T-cell (primary cell): ENCODE results near the gene PSTPIP1. TPM values are rescaled to one million over a fixed set of nuclear protein-coding genes. Genes with fewer than 3 reads are reported as not detected.

Source experiments
- ATAC-seq, 4 experiments: fragments of 200-7000 bp in 3 of 4; fragments of 150-1000 bp in 1 of 4; cut with Tn5 transposase; replicated peaks in 1 of 4; 1 replicate in 3 of 4; 2 replicates in 1 of 4; pipeline ENCODE4 v1.10.0; 2021; ENCODE audit warnings: moderate library complexity in 3 of 4, mild to moderate bottlenecking in 2 of 4, moderate number of reproducible peaks in 1 of 4
- CTCF ChIA-PET, 2 donors: fragments of 300-600 bp; sonication (Branson Sonifier 250); formaldehyde crosslinking; loops; one replicate each; lab custom pipeline; 2022; ENCODE audit warnings: antibody characterized with exemption in 2 of 2; lab: Charles Lee
- POLR2A ChIA-PET, 2 donors: fragments of 300-600 bp; sonication (Branson Sonifier 250); formaldehyde crosslinking; loops; one replicate each; lab custom pipeline; 2022; ENCODE audit warnings: antibody characterized with exemption in 2 of 2; lab: Charles Lee
- DNase-seq, 35 experiments: peaks; one replicate each; pipeline versions ENCODE4 v3.0.0 to v3.0.0-alpha.2; 2013 to 2023
- H3K27ac ChIP-seq: one replicate; pipeline ENCODE4 v1.5.1; 2013; ENCODE audit warnings: low read length
- H3K27me3 ChIP-seq, 2 experiments: replicated peaks in 1 of 2; 1 replicate in 1 of 2; 2 replicates in 1 of 2; pipeline versions ENCODE4 v1.6.1 to v1.7.0; 2013; ENCODE audit warnings: low read length in 1 of 2, mixed read lengths in 1 of 2; ENCODE audit not compliant: control insufficient read depth in 2 of 2, insufficient read depth in 2 of 2; ENCODE audit errors: extremely low read depth in 1 of 2
- H3K36me3 ChIP-seq, 2 donors: 1 replicate in 1 of 2; 2 replicates in 1 of 2; pipeline versions ENCODE4 v1.6.1 to v1.7.0; 2013; ENCODE audit warnings: low read length in 1 of 2; ENCODE audit not compliant: control insufficient read depth in 2 of 2, insufficient read depth in 1 of 2; ENCODE audit errors: extremely low read depth in 1 of 2
- H3K4me1 ChIP-seq, 2 experiments: 1 replicate in 1 of 2; 2 replicates in 1 of 2; pipeline versions ENCODE4 v1.6.1 to v1.7.0; 2013; ENCODE audit warnings: low read length in 2 of 2, mixed read lengths in 1 of 2; ENCODE audit not compliant: insufficient read depth in 2 of 2, control insufficient read depth in 1 of 2; ENCODE audit errors: extremely low read depth in 1 of 2
- H3K4me3 ChIP-seq, 2 donors: 1 replicate in 1 of 2; 2 replicates in 1 of 2; pipeline versions ENCODE4 v1.5.1 to v1.7.0; 2013; ENCODE audit warnings: mild to moderate bottlenecking in 2 of 2, low read length in 1 of 2, moderate library complexity in 1 of 2; ENCODE audit not compliant: control insufficient read depth in 1 of 2; ENCODE audit errors: extremely low read depth in 1 of 2
- H3K9me3 ChIP-seq: 2 replicates; pipeline ENCODE4 v1.7.0; 2013
- H3K27ac Mint-ChIP-seq, 2 donors: one replicate each; pipeline ENCODE4 v1.8.0; 2020 to 2021; ENCODE audit warnings: mild to moderate bottlenecking in 2 of 2, mixed read lengths in 2 of 2
- H3K27me3 Mint-ChIP-seq, 2 donors: one replicate each; pipeline ENCODE4 v1.8.0; 2021 to 2022; ENCODE audit warnings: mixed read lengths in 2 of 2
- H3K36me3 Mint-ChIP-seq: one replicate; pipeline ENCODE4 v1.8.0; 2021; ENCODE audit warnings: mixed read lengths
- H3K4me1 Mint-ChIP-seq, 3 donors: one replicate each; pipeline ENCODE4 v1.8.0; 2020 to 2022; ENCODE audit warnings: mixed read lengths in 3 of 3, mild to moderate bottlenecking in 1 of 3
- H3K4me3 Mint-ChIP-seq, 3 donors: one replicate each; pipeline ENCODE4 v1.8.0; 2020 to 2022; ENCODE audit warnings: mild to moderate bottlenecking in 3 of 3, mixed read lengths in 3 of 3, moderate library complexity in 3 of 3
- H3K9me3 Mint-ChIP-seq, 3 donors: one replicate each; pipeline ENCODE4 v1.8.0; 2020 to 2022; ENCODE audit warnings: mixed read lengths in 3 of 3
- WGBS: methylation state at CpG from one replicate; pipeline ENCODE4 v1.1.5; 2013; ENCODE audit warnings: missing lambda C conversion rate; ENCODE audit not compliant: insufficient coverage; 5-methylcytosine and 5-hydroxymethylcytosine counted together
- total RNA-seq, 35 experiments: library from RNA in 6 of 35; stranded (reverse) in 6 of 35; fragments of 120-200 nt in 1 of 35; gene quantifications; one replicate each; pipeline versions ENCODE4 v1.2.1 to v1.2.4 and lab custom pipeline; 2013 to 2026

Gene PSTPIP1
- total RNA-seq, 5 donors from 2014 or later (not counting 1 experiment from before 2014, with no cell fraction given), result 110 to 231 (median 180) TPM

DNA sequence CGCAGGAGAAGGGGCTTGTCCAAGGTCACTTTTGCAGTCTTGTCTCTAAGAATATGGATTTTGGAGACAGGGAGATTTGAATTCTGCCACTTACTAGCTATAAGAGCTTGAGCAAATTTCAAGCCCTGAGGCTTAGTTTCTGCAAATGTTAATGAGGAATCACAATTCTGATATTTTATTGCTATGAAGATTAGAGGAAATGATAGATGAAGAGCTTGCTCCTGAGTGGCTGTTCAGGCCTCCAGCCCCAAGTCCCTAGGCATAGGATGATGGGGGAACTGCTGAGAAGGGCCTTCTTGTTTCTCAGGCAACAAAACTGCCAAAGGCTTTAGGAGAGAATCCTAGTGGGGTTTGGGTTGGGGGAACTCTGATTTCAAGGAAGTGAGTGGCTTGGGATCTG is 18.8 kb upstream of the PSTPIP1 start:
- Histone ChIP-seq H3K36me3 (no peaks in the 10 kb centered on the region), H3K27ac (no peak overlapping the region), H3K4me3 (no peak overlapping the region), H3K9me3 (no peaks in the 10 kb centered on the region), H3K27me3 (peaks cover 0 to 9% of the 10 kb centered on the region in 2 experiments), H3K4me1 (peaks cover 0 to 5% of the 10 kb centered on the region in 2 experiments)
- Mint-ChIP-seq H3K9me3 (no peaks in the 10 kb centered on the region), H3K27me3 (no peaks in the 10 kb centered on the region), H3K27ac (no peak overlapping the region), H3K4me3 (no peak overlapping the region), H3K36me3 (no peaks in the 10 kb centered on the region), H3K4me1 (peaks cover 6 to 18% (median 14%) of the 10 kb centered on the region in 3 donors)
- CTCF ChIA-PET, result interaction anchor here (0.8 to 1.4 kb wide), 3 partner anchors 19 to 69 kb away, joined by 3 read pairs; partner anchors contain the start of gene PSTPIP1 (in 1 of the 2)
- no CpG with 5 or more reads among the region's 1 CpG for WGBS
- no peak for ATAC-seq
- POLR2A ChIA-PET, result no interaction called here
- no peak for DNase-seq

DNA sequence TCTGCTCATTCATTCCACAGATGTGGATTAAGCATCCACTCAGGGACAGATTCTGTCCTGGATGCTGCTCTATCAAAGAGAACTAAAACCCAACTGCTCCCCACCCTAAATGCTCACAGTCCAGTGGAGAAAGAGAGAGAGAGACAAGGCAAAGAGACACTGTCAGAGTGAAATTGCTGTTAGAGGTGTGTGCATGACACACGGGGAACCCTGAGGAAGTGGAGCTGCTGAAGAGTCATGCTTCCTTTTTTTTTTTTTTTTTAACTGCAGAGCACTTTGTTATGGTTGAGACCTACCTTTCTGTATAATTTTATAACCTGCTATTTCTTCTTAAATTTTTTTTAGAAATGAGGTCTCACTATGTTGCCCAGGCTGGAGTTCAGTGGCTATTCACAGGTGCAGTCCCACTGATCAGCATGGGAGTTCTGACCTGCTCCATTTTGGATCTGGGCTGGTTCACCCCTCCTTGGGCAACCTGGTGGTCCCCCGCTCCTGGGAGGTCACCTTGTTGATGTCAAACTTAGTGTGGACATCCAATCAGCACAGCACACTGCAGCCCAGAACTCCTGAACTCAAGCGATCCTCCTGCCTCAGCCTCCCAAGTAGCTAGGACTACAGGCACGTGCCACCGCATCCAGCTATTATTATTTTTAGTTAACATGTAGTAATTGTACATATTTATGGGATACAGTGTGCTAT is 18.2 kb upstream of the PSTPIP1 start:
- Histone ChIP-seq H3K9me3 (no peaks in the 10 kb centered on the region), H3K4me1 (peaks cover 0 to 5% of the 10 kb centered on the region in 2 experiments), H3K36me3 (no peaks in the 10 kb centered on the region), H3K27ac (no peak overlapping the region), H3K4me3 (no peak overlapping the region), H3K27me3 (peaks cover 0 to 9% of the 10 kb centered on the region in 2 experiments)
- WGBS, result 100% methylated on average over 1 of the region's 5 CpGs
- H3K36me3 Mint-ChIP-seq, result no peaks in the 10 kb centered on the region
- H3K4me3 Mint-ChIP-seq, result no peak overlapping the region
- peaks cover 6 to 18% (median 14%) of the 10 kb centered on the region in 3 donors for H3K4me1 Mint-ChIP-seq
- ChIA-PET CTCF (interaction anchor here (0.6 to 1.4 kb wide), 5 partner anchors 18 to 204 kb away, joined by 3 to 5 read pairs (median 3); partner anchors contain the start of gene PSTPIP1 (in 1 of the 2)), POLR2A (no interaction called here)
- H3K9me3 Mint-ChIP-seq, result no peaks in the 10 kb centered on the region
- ATAC-seq, result no peak
- H3K27ac Mint-ChIP-seq, result no peak overlapping the region
- no peaks in the 10 kb centered on the region for H3K27me3 Mint-ChIP-seq
- no peak for DNase-seq

DNA sequence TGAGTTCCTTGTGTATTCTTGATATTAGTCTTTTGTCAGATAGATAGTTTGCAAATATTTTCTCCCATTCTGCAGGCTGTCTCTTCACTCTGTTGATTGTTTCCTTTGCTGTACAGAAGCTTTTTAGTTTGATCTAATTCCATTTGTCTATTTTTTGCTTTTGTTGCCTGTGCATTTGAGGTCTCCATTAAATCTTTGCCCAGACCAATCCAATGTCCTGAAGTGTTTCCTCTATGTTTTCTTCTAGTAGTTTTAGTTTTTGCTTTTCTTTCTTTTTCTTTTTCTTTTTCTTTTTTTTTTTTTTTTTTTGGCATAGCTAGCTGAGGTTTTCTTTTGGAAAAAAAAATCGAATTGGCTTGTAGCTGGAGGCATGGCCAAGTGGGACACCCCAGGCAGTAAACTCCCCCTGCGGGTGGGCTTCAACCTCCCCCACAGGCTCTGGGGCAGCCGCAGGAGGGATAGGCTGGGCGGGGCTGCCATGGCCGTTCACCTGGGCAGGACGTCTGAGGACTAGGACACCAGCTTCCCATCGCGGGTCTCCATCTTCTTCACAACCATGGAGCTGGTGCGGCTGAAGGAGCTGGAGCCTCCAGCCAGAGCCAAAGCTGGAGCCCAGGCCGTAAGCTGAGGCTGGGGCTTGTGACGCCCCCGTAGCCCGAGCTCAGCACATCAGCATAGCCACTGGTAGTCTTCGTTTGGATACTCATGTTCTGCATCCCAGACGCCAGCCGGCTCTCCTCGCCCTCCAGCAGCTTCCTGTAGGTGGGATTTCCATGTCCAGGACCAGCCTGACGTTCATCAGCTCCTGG is 16.2 kb upstream of the PSTPIP1 start:
- H3K27me3 ChIP-seq, result peaks cover 0 to 9% of the 10 kb centered on the region in 2 experiments
- no peaks in the 10 kb centered on the region for H3K27me3 Mint-ChIP-seq
- H3K9me3 Mint-ChIP-seq, result no peaks in the 10 kb centered on the region
- H3K4me1 Mint-ChIP-seq, result peaks cover 2 to 13% (median 13%) of the 10 kb centered on the region in 3 donors
- no peaks in the 10 kb centered on the region for H3K9me3 ChIP-seq
- H3K27ac ChIP-seq, result no peak overlapping the region
- H3K4me1 ChIP-seq, result peaks cover 0 to under 1% of the 10 kb centered on the region in 2 experiments
- no peak overlapping the region for H3K27ac Mint-ChIP-seq
- DNase-seq (no peak), ATAC-seq (no peak)
- no peaks in the 10 kb centered on the region for H3K36me3 Mint-ChIP-seq
- no peaks in the 10 kb centered on the region for H3K36me3 ChIP-seq
- ChIA-PET POLR2A (interaction anchor here in 1 of 2 donors (0.6 kb wide), 2 partner anchors 37 to 68 kb away, joined by 8 read pairs; no protein-coding TSS in a partner anchor), CTCF (interaction anchor here (0.6 to 1.2 kb wide), 6 partner anchors 10 to 480 kb away, joined by 3 to 6 read pairs (median 5); no protein-coding TSS in a partner anchor)
- H3K4me3 Mint-ChIP-seq, result no peak overlapping the region
- H3K4me3 ChIP-seq, result no peak overlapping the region
- WGBS, result 99% methylated on average over 12 of the region's 18 CpGs

DNA sequence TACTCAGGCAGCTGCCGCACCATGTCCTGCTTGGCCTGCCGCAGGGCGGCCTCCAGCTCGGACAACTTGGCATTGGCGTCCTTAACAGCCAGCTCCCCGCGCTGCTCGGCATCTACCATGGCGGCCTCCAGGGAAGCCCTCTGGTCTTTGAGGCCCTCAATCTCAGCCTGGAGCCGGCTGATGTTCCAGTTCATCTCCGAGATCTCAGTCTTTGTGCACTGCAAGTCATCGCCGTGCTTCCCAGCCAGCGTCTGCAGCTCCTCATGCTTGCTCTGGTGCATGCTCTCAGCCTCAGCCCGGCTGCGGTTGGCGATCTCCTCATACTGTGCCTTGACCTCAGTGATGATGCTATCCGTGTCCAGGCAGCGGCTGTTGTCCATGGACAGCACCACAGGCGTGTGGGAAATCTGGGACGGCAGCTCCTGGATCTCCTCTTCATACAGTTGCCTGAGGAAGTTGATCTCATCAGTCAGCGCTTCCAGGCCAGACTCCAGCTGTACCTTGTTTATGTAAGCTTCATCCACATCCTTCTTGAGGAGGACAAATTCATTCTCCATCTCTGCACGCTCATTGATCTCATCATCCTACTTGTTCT is 15.5 kb upstream of the PSTPIP1 start:
- no peaks in the 10 kb centered on the region for H3K36me3 Mint-ChIP-seq
- Histone ChIP-seq H3K36me3 (no peaks in the 10 kb centered on the region), H3K4me1 (no peaks in the 10 kb centered on the region), H3K27me3 (peaks cover 0 to 9% of the 10 kb centered on the region in 2 experiments), H3K9me3 (no peaks in the 10 kb centered on the region), H3K4me3 (no peak overlapping the region), H3K27ac (no peak overlapping the region)
- peaks cover 2 to 13% (median 12%) of the 10 kb centered on the region in 3 donors for H3K4me1 Mint-ChIP-seq
- no peak for ATAC-seq
- H3K27me3 Mint-ChIP-seq, result no peaks in the 10 kb centered on the region
- POLR2A ChIA-PET, result interaction anchor here in 1 of 2 donors (0.6 kb wide), 2 partner anchors 37 to 67 kb away, joined by 8 read pairs; no protein-coding TSS in a partner anchor
- CTCF ChIA-PET, result interaction anchor here (0.6 kb wide), 3 partner anchors 72 to 1576 kb away, joined by 3 to 5 read pairs (median 3); no protein-coding TSS in a partner anchor
- no peak overlapping the region for H3K27ac Mint-ChIP-seq
- no peak overlapping the region for H3K4me3 Mint-ChIP-seq
- 96% methylated on average over 20 of the region's 23 CpGs for WGBS
- no peak for DNase-seq
- no peaks in the 10 kb centered on the region for H3K9me3 Mint-ChIP-seq

DNA sequence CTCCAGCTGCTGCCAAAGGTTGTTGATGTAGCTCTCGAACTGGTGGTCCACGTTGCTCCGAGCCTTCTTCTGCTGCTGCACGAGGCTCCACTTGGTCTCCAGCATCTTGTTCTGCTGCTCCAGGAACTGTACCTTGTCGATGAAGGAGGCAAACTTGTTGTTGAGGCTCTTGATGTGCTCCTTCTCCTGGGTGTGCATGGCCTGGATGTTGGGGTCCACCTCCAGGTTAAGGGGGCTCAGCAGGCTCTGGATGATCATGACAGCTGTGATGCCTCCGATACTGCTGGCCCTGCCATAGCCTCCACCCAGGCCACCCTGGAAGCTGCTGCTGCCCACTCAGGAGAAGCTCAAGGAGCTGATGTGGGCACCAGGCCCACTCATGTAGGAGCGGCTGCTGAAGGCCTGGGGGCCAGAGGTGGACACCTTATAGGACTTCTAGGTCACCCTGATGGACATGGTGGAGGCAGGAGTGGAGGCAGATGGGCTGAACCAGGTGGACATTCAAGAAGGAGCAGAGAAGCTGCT is 14.9 kb upstream of the PSTPIP1 start:
- CTCF ChIA-PET, result interaction anchor here in 1 of 2 donors (0.5 kb wide), 1 partner anchor 1261 kb away, joined by 3 read pairs; no protein-coding TSS in a partner anchor

More for the DNA sequence above, 14.9 kb upstream of the PSTPIP1 start:
- ATAC-seq (no peak), DNase-seq (no peak)
- Mint-ChIP-seq H3K36me3 (no peaks in the 10 kb centered on the region), H3K27ac (no peak overlapping the region), H3K9me3 (no peaks in the 10 kb centered on the region), H3K4me3 (no peak overlapping the region), H3K27me3 (no peaks in the 10 kb centered on the region), H3K4me1 (peaks cover 2 to 13% (median 12%) of the 10 kb centered on the region in 3 donors)
- POLR2A ChIA-PET, result no interaction called here
- Histone ChIP-seq H3K36me3 (no peaks in the 10 kb centered on the region), H3K9me3 (no peaks in the 10 kb centered on the region), H3K27ac (no peak overlapping the region), H3K27me3 (peaks cover 0 to 9% of the 10 kb centered on the region in 2 experiments), H3K4me1 (no peaks in the 10 kb centered on the region), H3K4me3 (no peak overlapping the region)
- 94% methylated on average over 6 of the region's 7 CpGs for WGBS
